Mammary epithelial cell (primary cell): ENCODE results near the gene TMEFF2.

Experiments used
- CTCF ChIP-seq, 2 donors: IDR thresholded peaks in 1 of 2; conservative IDR thresholded peaks in 1 of 2; 2 replicates each; pipeline ENCODE4 v1.5.1; 2011 to 2012; ENCODE audit warnings: inconsistent platforms in 2 of 2, low read length in 2 of 2, mild to moderate bottlenecking in 2 of 2, control low read depth in 1 of 2, low read depth in 1 of 2; ENCODE audit not compliant: insufficient read depth in 1 of 2; ENCODE audit errors: extremely low read depth in 1 of 2
- EZH2 ChIP-seq: IDR thresholded peaks from 2 replicates; pipeline ENCODE4 v1.6.1; 2012; ENCODE audit warnings: low read length, inconsistent platforms, borderline replicate concordance

GRCh38 chr2:192151853-192152252 lies 42.9 kb downstream of the TMEFF2 start:
- TF ChIP-seq CTCF (conservative IDR thresholded peaks at IDR 0.05 in 1 of 2, IDR thresholded peaks at IDR 0.05 in 1 of 2; ENCODE audit: extremely low read depth in 1 of 2, insufficient read depth in 1 of 2, low read depth in 1 of 2, low read length in 2 of 2) (no peak), EZH2 (no peak)
